Liver (tissue), 3 donors: ENCODE measurements around the gene TRIO.

Source experiments
- EGR1 ChIP-seq, 2 donors: IDR thresholded peaks; 2 replicates each; pipeline ENCODE4 v1.6.1; 2016 to 2018; ENCODE audit warnings: antibody characterized with exemption in 2 of 2, low read depth in 2 of 2
- MAX ChIP-seq: IDR thresholded peaks from 2 replicates; pipeline ENCODE4 v1.6.1; 2016; ENCODE audit warnings: antibody characterized with exemption
- NR2F2 ChIP-seq: IDR thresholded peaks from 2 replicates; pipeline ENCODE4 v1.6.1; 2016; ENCODE audit warnings: antibody characterized with exemption
- RAD21 ChIP-seq, 2 donors: IDR thresholded peaks; 2 replicates each; pipeline ENCODE4 v1.6.1; 2016; ENCODE audit warnings: antibody characterized with exemption in 2 of 2, mild to moderate bottlenecking in 2 of 2
- TAF1 ChIP-seq: conservative IDR thresholded peaks from 2 replicates; pipeline ENCODE4 v1.6.1; 2016; ENCODE audit warnings: antibody characterized with exemption, mild to moderate bottlenecking
- TF ChIP-seq, protein P1 (sequence below): fragments of 150-350 bp; IDR thresholded peaks from 2 replicates; pipeline ENCODE4 v1.5.1; 2017; ENCODE audit warnings: improper control_type of control experiment, low read depth, low read length; ENCODE audit not compliant: missing input control
- donor health status: healthy.
- donor health status: healthy.

GRCh38 chr5:14397717-14398116 lies 254.6 kb downstream of the TRIO start:
- TF ChIP-seq, protein P1, sequence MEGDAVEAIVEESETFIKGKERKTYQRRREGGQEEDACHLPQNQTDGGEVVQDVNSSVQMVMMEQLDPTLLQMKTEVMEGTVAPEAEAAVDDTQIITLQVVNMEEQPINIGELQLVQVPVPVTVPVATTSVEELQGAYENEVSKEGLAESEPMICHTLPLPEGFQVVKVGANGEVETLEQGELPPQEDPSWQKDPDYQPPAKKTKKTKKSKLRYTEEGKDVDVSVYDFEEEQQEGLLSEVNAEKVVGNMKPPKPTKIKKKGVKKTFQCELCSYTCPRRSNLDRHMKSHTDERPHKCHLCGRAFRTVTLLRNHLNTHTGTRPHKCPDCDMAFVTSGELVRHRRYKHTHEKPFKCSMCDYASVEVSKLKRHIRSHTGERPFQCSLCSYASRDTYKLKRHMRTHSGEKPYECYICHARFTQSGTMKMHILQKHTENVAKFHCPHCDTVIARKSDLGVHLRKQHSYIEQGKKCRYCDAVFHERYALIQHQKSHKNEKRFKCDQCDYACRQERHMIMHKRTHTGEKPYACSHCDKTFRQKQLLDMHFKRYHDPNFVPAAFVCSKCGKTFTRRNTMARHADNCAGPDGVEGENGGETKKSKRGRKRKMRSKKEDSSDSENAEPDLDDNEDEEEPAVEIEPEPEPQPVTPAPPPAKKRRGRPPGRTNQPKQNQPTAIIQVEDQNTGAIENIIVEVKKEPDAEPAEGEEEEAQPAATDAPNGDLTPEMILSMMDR = no peak
- TF ChIP-seq RAD21 (IDR thresholded peaks at IDR 0.05) (no peak), EGR1 (IDR thresholded peaks at IDR 0.05; ENCODE audit: low read depth in 2 of 2) (no peak), TAF1 (no peak), MAX (no peak), NR2F2 (no peak)
